H1 (cell line): ENCODE data around the gene C22orf39. TPM values are rescaled to one million over a fixed set of nuclear protein-coding genes. Genes with fewer than 3 reads are reported as not detected.

Experiments used
- CTCF ChIA-PET: fragments of 300-600 bp; sonication (Branson Sonifier 250); formaldehyde crosslinking; loops from one replicate; lab custom pipeline; 2021; ENCODE audit not compliant: partially characterized antibody; lab: Charles Lee
- POLR2A ChIA-PET: fragments of 300-600 bp; sonication (Branson Sonifier 250); formaldehyde crosslinking; loops from one replicate; lab custom pipeline; 2021; ENCODE audit warnings: inconsistent platforms; ENCODE audit not compliant: partially characterized antibody; lab: Charles Lee
- DNase-seq, 2 experiments: peaks; one replicate each; pipeline versions ENCODE4 v3.0.0 to v3.0.0-alpha.2; 2010 to 2022; ENCODE audit warnings: low spot score in 2 of 2, low read depth in 1 of 2, mixed read lengths in 1 of 2
- FAIRE-seq: peaks from 2 replicates; lab custom pipeline; 2011; peaks lifted over from hg19 to GRCh38; lab: Jason Lieb, UNC
- H2AFZ ChIP-seq: 2 replicates; pipeline ENCODE4 v1.8.1; 2012; ENCODE audit warnings: low read length, inconsistent platforms
- H2AK5ac ChIP-seq: 2 replicates; pipeline ENCODE4 v1.6.1; 2013; ENCODE audit warnings: low read depth, low read length
- H2BK120ac ChIP-seq: replicated peaks from 2 replicates; pipeline ENCODE3; 2013; ENCODE audit warnings: low read depth, low read length, inconsistent platforms
- H2BK12ac ChIP-seq: 2 replicates; pipeline ENCODE4 v1.6.1; 2013; ENCODE audit warnings: low read depth, low read length
- H2BK15ac ChIP-seq: 2 replicates; pipeline ENCODE4 v1.6.1; 2013; ENCODE audit warnings: low read length
- H2BK20ac ChIP-seq: 2 replicates; pipeline ENCODE4 v1.6.1; 2013; ENCODE audit warnings: low read length
- H2BK5ac ChIP-seq: 2 replicates; pipeline ENCODE4 v1.6.1; 2013; ENCODE audit warnings: low read depth, low read length
- H3K14ac ChIP-seq: 2 replicates; pipeline ENCODE4 v1.6.1; 2013; ENCODE audit warnings: inconsistent platforms; ENCODE audit not compliant: insufficient read length
- H3K18ac ChIP-seq: 2 replicates; pipeline ENCODE4 v1.6.1; 2013; ENCODE audit warnings: low read length; ENCODE audit errors: extremely low read depth
- H3K23ac ChIP-seq: 2 replicates; pipeline ENCODE4 v1.6.1; 2013; ENCODE audit warnings: inconsistent platforms; ENCODE audit not compliant: insufficient read length
- H3K23me2 ChIP-seq: 2 replicates; pipeline ENCODE4 v1.6.1; 2013; ENCODE audit warnings: low read depth, low read length
- H3K27ac ChIP-seq: 2 replicates; pipeline ENCODE4 v1.6.1; 2011; ENCODE audit warnings: low read depth, low read length, inconsistent platforms
- H3K27me3 ChIP-seq, 4 experiments: replicated peaks in 1 of 4; 1 replicate in 1 of 4; 2 replicates in 3 of 4; pipeline versions ENCODE4 v1.6.1 to v1.8.1; 2011 to 2013; ENCODE audit warnings: low read length in 3 of 4, mild to moderate bottlenecking in 3 of 4, inconsistent platforms in 2 of 4, mixed read lengths in 2 of 4, moderate library complexity in 1 of 4; ENCODE audit not compliant: control insufficient read depth in 3 of 4, insufficient read depth in 3 of 4; ENCODE audit errors: extremely low read depth in 1 of 4
- H3K36me3 ChIP-seq, 4 experiments: 2 replicates each; pipeline versions ENCODE4 v1.6.1 to v1.8.1; 2011 to 2013; ENCODE audit warnings: mild to moderate bottlenecking in 4 of 4, low read length in 3 of 4, moderate library complexity in 2 of 4, control low read depth in 1 of 4, inconsistent platforms in 1 of 4; ENCODE audit not compliant: insufficient read depth in 4 of 4, control insufficient read depth in 2 of 4
- H3K4ac ChIP-seq: replicated peaks from 2 replicates; pipeline ENCODE3; 2013; ENCODE audit warnings: low read length, low read depth, mixed read lengths, inconsistent platforms; ENCODE audit not compliant: insufficient read length
- H3K4me1 ChIP-seq, 4 experiments: replicated peaks in 1 of 4; 1 replicate in 1 of 4; 2 replicates in 3 of 4; pipeline versions ENCODE4 v1.6.1 to v1.8.1; 2011 to 2013; ENCODE audit warnings: low read length in 3 of 4, inconsistent platforms in 2 of 4, mixed read lengths in 1 of 4; ENCODE audit not compliant: insufficient read depth in 4 of 4, control insufficient read depth in 3 of 4
- H3K4me2 ChIP-seq, 2 experiments: 2 replicates each; pipeline versions ENCODE4 v1.6.1 to v1.8.1; 2011 to 2013; ENCODE audit warnings: low read depth in 2 of 2, low read length in 2 of 2, control low read depth in 1 of 2, inconsistent platforms in 1 of 2, mild to moderate bottlenecking in 1 of 2; ENCODE audit not compliant: insufficient read depth in 1 of 2
- H3K4me3 ChIP-seq, 4 experiments: fragments of 200-600, 300-600 bp in 1 of 4; sonication (generic), shearing (Covaris generic), sonication (Bioruptor Twin) in 1 of 4; 2 replicates each; pipeline versions ENCODE4 v1.5.1 to v1.8.1; 2011 to 2016; ENCODE audit warnings: low read length in 4 of 4, low read depth in 3 of 4, control low read depth in 2 of 4, inconsistent platforms in 2 of 4, mild to moderate bottlenecking in 2 of 4, mixed read lengths in 1 of 4, moderate library complexity in 1 of 4; ENCODE audit not compliant: insufficient read depth in 2 of 4; ENCODE audit errors: extremely low read depth in 1 of 4
- H3K56ac ChIP-seq: replicated peaks from 2 replicates; pipeline ENCODE3; 2013; ENCODE audit warnings: low read depth, mild to moderate bottlenecking, mixed read lengths, low read length, inconsistent platforms; ENCODE audit not compliant: insufficient read length
- H3K79me1 ChIP-seq: 2 replicates; pipeline ENCODE4 v1.6.1; 2013; ENCODE audit warnings: low read depth, low read length, control low read depth
- H3K79me2 ChIP-seq, 2 experiments: 2 replicates each; pipeline versions ENCODE4 v1.6.1 to v1.8.1; 2012 to 2013; ENCODE audit warnings: low read length in 2 of 2, mild to moderate bottlenecking in 2 of 2, inconsistent platforms in 1 of 2; ENCODE audit not compliant: insufficient read depth in 2 of 2, control insufficient read depth in 1 of 2
- H3K9ac ChIP-seq, 4 experiments: replicated peaks in 1 of 4; 1 replicate in 1 of 4; 2 replicates in 3 of 4; pipeline versions ENCODE4 v1.6.1 to v1.8.1; 2011 to 2013; ENCODE audit warnings: low read depth in 3 of 4, low read length in 3 of 4, control low read depth in 2 of 4, mild to moderate bottlenecking in 2 of 4, moderate library complexity in 2 of 4, inconsistent platforms in 1 of 4; ENCODE audit errors: extremely low read depth in 1 of 4
- H3K9me3 ChIP-seq, 2 experiments: 2 replicates each; pipeline versions ENCODE4 v1.6.1 to v1.8.1; 2012 to 2013; ENCODE audit warnings: mild to moderate bottlenecking in 2 of 2, moderate library complexity in 2 of 2, control low read depth in 1 of 2, inconsistent platforms in 1 of 2, low read depth in 1 of 2, low read length in 1 of 2, mixed read lengths in 1 of 2; ENCODE audit not compliant: insufficient read depth in 2 of 2
- H4K20me1 ChIP-seq, 2 experiments: replicated peaks in 1 of 2; 2 replicates each; pipeline versions ENCODE3 to v1.8.1; 2011 to 2013; ENCODE audit warnings: inconsistent platforms in 2 of 2, low read length in 2 of 2, mild to moderate bottlenecking in 1 of 2; ENCODE audit not compliant: insufficient read depth in 2 of 2, control insufficient read depth in 1 of 2
- H4K5ac ChIP-seq: 2 replicates; pipeline ENCODE4 v1.6.1; 2013; ENCODE audit warnings: low read length, low read depth, mixed read lengths, inconsistent platforms; ENCODE audit not compliant: insufficient read length
- H4K8ac ChIP-seq: 2 replicates; pipeline ENCODE4 v1.8.0; 2013; ENCODE audit warnings: mild to moderate bottlenecking, moderate library complexity, low read length, inconsistent platforms; ENCODE audit not compliant: insufficient read depth; ENCODE audit errors: extremely low read depth
- H4K91ac ChIP-seq: replicated peaks from 2 replicates; pipeline ENCODE3; 2013; ENCODE audit warnings: low read length, mixed read lengths, inconsistent platforms; ENCODE audit not compliant: insufficient read length
- EP300 ChIP-seq, 2 experiments: IDR thresholded peaks; 1 replicate in 1 of 2; 2 replicates in 1 of 2; pipeline ENCODE4 v1.6.1; 2011 to 2012; ENCODE audit warnings: low read depth in 2 of 2, low read length in 2 of 2, mild to moderate bottlenecking in 2 of 2, borderline replicate concordance in 1 of 2, inconsistent platforms in 1 of 2, moderate library complexity in 1 of 2
- WGBS, 2 experiments: shearing (Covaris generic) in 1 of 2; methylation state at CpG; one replicate each; pipeline versions ENCODE4 v1.1.6 to v1.1.7; 2013 to 2015; ENCODE audit warnings: low lambda C conversion rate in 2 of 2, mixed read lengths in 2 of 2, inconsistent platforms in 1 of 2, low coverage in 1 of 2, missing lambda C conversion rate in 1 of 2; ENCODE audit not compliant: insufficient replicate concordance in 2 of 2, insufficient coverage in 1 of 2, insufficient read length in 1 of 2; ENCODE audit errors: extremely low coverage in 1 of 2, missing lambda C conversion rate in 1 of 2; 5-methylcytosine and 5-hydroxymethylcytosine counted together
- polyA plus RNA-seq, 7 experiments: library from polyadenylated mRNA; depleted of rRNA in 3 of 7; stranded (reverse) in 5 of 7; unstranded in 2 of 7; fragments of >200 nt in 5 of 7; fragments of 200-250 nt in 2 of 7; gene quantifications; 1 replicate in 5 of 7; 2 replicates in 1 of 7; 4 replicates in 1 of 7; pipeline versions ENCODE4 v1.2.1 to v1.2.3, GENCODE V29; 2011 to 2013; ENCODE audit warnings: missing spikeins in 2 of 7, mixed read lengths in 2 of 7
- total RNA-seq: library from RNA; stranded (reverse); fragmentation: NEBNext Ultra II Directional; extraction: Animal tissue kit (Norgen Biotek cat#: 25700); gene quantifications from 2 replicates; pipeline ENCODE4 v1.2.1, GENCODE V29; 2021

Gene C22orf39
- total and polyA plus RNA-seq, 2 of the 8 experiments (the other 6 are each of a cell fraction or from before 2014, with no cell fraction given) = 22.7 to 27.7 TPM

- Histone ChIP-seq H2BK5ac (no peak overlapping the region), H2BK15ac (no peak overlapping the region), H2BK120ac (no peak overlapping the region), H3K9ac (no peak overlapping the region), H3K4me2 (no peak overlapping the region), H3K14ac (no peak overlapping the region), H2AK5ac (no peak overlapping the region), H4K5ac (no peak overlapping the region), H3K4ac (no peak overlapping the region), H3K4me1 (no peaks in the 10 kb centered on the region), H3K27ac (no peak overlapping the region), H3K79me1 (peaks cover 2% of the 10 kb centered on the region; the same call in 1 of the 2 replicates), H4K8ac (no peak overlapping the region), H3K36me3 (peaks cover 14 to 57% (median 38%) of the 10 kb centered on the region in 4 experiments), H3K18ac (no peak overlapping the region), H3K27me3 (no peaks in the 10 kb centered on the region), H3K23ac (no peak overlapping the region), H2BK12ac (no peak overlapping the region), H3K4me3 (no peak overlapping the region), H3K56ac (no peak overlapping the region), H3K23me2 (no peaks in the 10 kb centered on the region)
- 84% methylated on average over 4 of the region's 4 CpGs; no CpG with 5 or more reads in 1 of the 2 experiments for WGBS, 2 experiments
- TF ChIP-seq EP300 (IDR thresholded peaks at IDR 0.05; ENCODE audit: borderline replicate concordance in 1 of 2, low read depth in 2 of 2, low read length in 2 of 2) = no peak
- TF ChIP-seq, all 59 proteins: peak for 0
- Histone ChIP-seq H4K91ac (no peak overlapping the region), H4K20me1 (peaks cover 0 to 10% of the 10 kb centered on the region in 2 experiments), H3K9me3 (no peaks in the 10 kb centered on the region), H2BK20ac (no peak overlapping the region), H3K79me2 (no peaks in the 10 kb centered on the region), H2AFZ (no peak overlapping the region)
- ChIA-PET POLR2A (interaction anchor here (0.7 to 3.4 kb wide), 3 partner anchors 14 to 322 kb away, joined by 3 to 9 read pairs (median 4); partner anchors contain the start of genes CDC45 and UFD1), CTCF (interaction anchor here (0.9 to 4.6 kb wide), 3 partner anchors 8 to 89 kb away, joined by 3 to 34 read pairs (median 5); no protein-coding TSS in a partner anchor)
- FAIRE-seq (no peak), DNase-seq (no peak)
Measured at GRCh38 chr22:19464975-19465374, 17.5 kb upstream of the C22orf39 start.
